CD14-positive monocyte (primary cell): ENCODE results near the gene RAB6A. TPM values are rescaled to one million over a fixed set of nuclear protein-coding genes. Genes with fewer than 3 reads are reported as not detected.

Source experiments
- DNase-seq, 3 donors: peaks; one replicate each; pipeline ENCODE4 v3.0.0-alpha.2; 2011 to 2022
- H2AFZ ChIP-seq: 2 replicates; pipeline ENCODE4 v1.6.0; 2012; ENCODE audit warnings: mild to moderate bottlenecking, low read depth, low read length, inconsistent platforms; ENCODE audit not compliant: insufficient read depth, poor library complexity, severe bottlenecking
- H3K27ac ChIP-seq, 2 donors: 1 replicate in 1 of 2; 2 replicates in 1 of 2; pipeline ENCODE4 v1.5.1; 2012 to 2013; ENCODE audit warnings: low read length in 2 of 2, control low read depth in 1 of 2, inconsistent platforms in 1 of 2, low read depth in 1 of 2, mild to moderate bottlenecking in 1 of 2
- H3K27me3 ChIP-seq, 2 donors: one replicate each; pipeline versions ENCODE4 v1.6.0 to v1.6.1; 2011 to 2013; ENCODE audit warnings: low read length in 2 of 2; ENCODE audit not compliant: control insufficient read depth in 2 of 2, insufficient read depth in 2 of 2
- H3K36me3 ChIP-seq, 2 donors: replicated peaks in 1 of 2; 1 replicate in 1 of 2; 2 replicates in 1 of 2; pipeline versions ENCODE4 v1.5.1 to v1.6.1; 2012 to 2013; ENCODE audit warnings: low read length in 2 of 2, control low read depth in 1 of 2, inconsistent platforms in 1 of 2, mild to moderate bottlenecking in 1 of 2; ENCODE audit not compliant: insufficient read depth in 2 of 2, control insufficient read depth in 1 of 2
- H3K4me1 ChIP-seq, 2 donors: 1 replicate in 1 of 2; 2 replicates in 1 of 2; pipeline versions ENCODE4 v1.5.1 to v1.6.1; 2012 to 2013; ENCODE audit warnings: low read length in 2 of 2, control low read depth in 1 of 2, inconsistent platforms in 1 of 2, mild to moderate bottlenecking in 1 of 2, moderate library complexity in 1 of 2; ENCODE audit not compliant: insufficient read depth in 2 of 2, control insufficient read depth in 1 of 2
- H3K4me2 ChIP-seq: replicated peaks from 2 replicates; pipeline ENCODE3; 2012; ENCODE audit warnings: low read length, moderate library complexity, mild to moderate bottlenecking; ENCODE audit not compliant: poor library complexity, severe bottlenecking; ENCODE audit errors: extremely low read depth
- H3K4me3 ChIP-seq, 3 experiments: fragments of 200-600 bp in 1 of 3; sonication (generic) in 1 of 3; replicated peaks in 1 of 3; 1 replicate in 2 of 3; 2 replicates in 1 of 3; pipeline ENCODE4 v1.5.1; 2011 to 2013; ENCODE audit warnings: low read length in 3 of 3, mild to moderate bottlenecking in 3 of 3, control low read depth in 2 of 3, low read depth in 2 of 3, inconsistent platforms in 1 of 3, moderate library complexity in 1 of 3
- H3K79me2 ChIP-seq: 2 replicates; pipeline ENCODE4 v1.6.0; 2012; ENCODE audit warnings: mild to moderate bottlenecking, control low read depth, inconsistent platforms, low read length, moderate library complexity; ENCODE audit not compliant: insufficient read depth
- H3K9ac ChIP-seq: 2 replicates; pipeline ENCODE4 v1.6.0; 2017; ENCODE audit warnings: low read length, mild to moderate bottlenecking; ENCODE audit not compliant: insufficient read depth, poor library complexity, severe bottlenecking
- H3K9me3 ChIP-seq, 2 donors: replicated peaks in 1 of 2; 1 replicate in 1 of 2; 2 replicates in 1 of 2; pipeline versions ENCODE4 v1.5.1 to v1.6.1; 2012 to 2013; ENCODE audit warnings: low read length in 2 of 2, control low read depth in 1 of 2; ENCODE audit not compliant: control insufficient read depth in 1 of 2, insufficient read depth in 1 of 2
- H4K20me1 ChIP-seq: 2 replicates; pipeline ENCODE4 v1.6.0; 2012; ENCODE audit warnings: mild to moderate bottlenecking, low read length, control low read depth, moderate library complexity; ENCODE audit not compliant: insufficient read depth
- H3K27ac Mint-ChIP-seq, 7 donors: one replicate each; pipeline ENCODE4 v1.8.0; 2020; ENCODE audit warnings: mild to moderate bottlenecking in 7 of 7, mixed read lengths in 7 of 7, moderate library complexity in 6 of 7, inconsistent platforms in 2 of 7
- H3K27me3 Mint-ChIP-seq, 3 donors: one replicate each; pipeline ENCODE4 v1.8.0; 2021 to 2022; ENCODE audit warnings: low read depth in 3 of 3, mild to moderate bottlenecking in 3 of 3, mixed read lengths in 3 of 3, moderate library complexity in 3 of 3, inconsistent platforms in 1 of 3
- H3K36me3 Mint-ChIP-seq, 2 donors: one replicate each; pipeline ENCODE4 v1.8.0; 2020; ENCODE audit warnings: mixed read lengths in 2 of 2, inconsistent platforms in 1 of 2, mild to moderate bottlenecking in 1 of 2
- H3K4me1 Mint-ChIP-seq: one replicate; pipeline ENCODE4 v1.8.0; 2020; ENCODE audit warnings: mild to moderate bottlenecking, mixed read lengths
- H3K4me3 Mint-ChIP-seq, 2 donors: one replicate each; pipeline ENCODE4 v1.8.0; 2020; ENCODE audit warnings: mild to moderate bottlenecking in 2 of 2, mixed read lengths in 2 of 2, moderate library complexity in 1 of 2
- H3K9me3 Mint-ChIP-seq, 7 donors: one replicate each; pipeline ENCODE4 v1.8.0; 2020 to 2022; ENCODE audit warnings: mixed read lengths in 7 of 7, mild to moderate bottlenecking in 6 of 7, moderate library complexity in 6 of 7, inconsistent platforms in 2 of 7
- whole genome bisulfite sequencing: methylation state at CpG from one replicate; pipeline ENCODE4 v1.1.5; 2013; ENCODE audit warnings: missing lambda C conversion rate; ENCODE audit not compliant: insufficient coverage; 5-methylcytosine and 5-hydroxymethylcytosine counted together
- intact Hi-C, 2 donors: fragments of 100-400 bp; cut with micrococcal nuclease; formaldehyde crosslinking; loops; one replicate each; pipeline versions ENCODE4 v1.15.0 to v1.15.1; 2023
- polyA plus RNA-seq, 3 donors: library from polyadenylated mRNA; depleted of rRNA in 1 of 3; unstranded in 2 of 3; stranded (reverse) in 1 of 3; fragments of 300-500 nt in 2 of 3; fragments of >200 nt in 1 of 3; fragmentation: Illumina TruSeq in 2 of 3; gene quantifications; 1 replicate in 2 of 3; 2 replicates in 1 of 3; pipeline ENCODE4 v1.2.3, GENCODE V29; 2012 to 2021
- TF ChIP-seq, protein P1 (sequence below): fragments of 200-600 bp; IDR thresholded peaks from one replicate; pipeline ENCODE4 v1.8.0; 2022; ENCODE audit warnings: antibody characterized with exemption, mild to moderate bottlenecking

Gene RAB6A
- polyA plus RNA-seq, 3 donors = 38.3 to 91.3 (median 78.6) TPM

DNA sequence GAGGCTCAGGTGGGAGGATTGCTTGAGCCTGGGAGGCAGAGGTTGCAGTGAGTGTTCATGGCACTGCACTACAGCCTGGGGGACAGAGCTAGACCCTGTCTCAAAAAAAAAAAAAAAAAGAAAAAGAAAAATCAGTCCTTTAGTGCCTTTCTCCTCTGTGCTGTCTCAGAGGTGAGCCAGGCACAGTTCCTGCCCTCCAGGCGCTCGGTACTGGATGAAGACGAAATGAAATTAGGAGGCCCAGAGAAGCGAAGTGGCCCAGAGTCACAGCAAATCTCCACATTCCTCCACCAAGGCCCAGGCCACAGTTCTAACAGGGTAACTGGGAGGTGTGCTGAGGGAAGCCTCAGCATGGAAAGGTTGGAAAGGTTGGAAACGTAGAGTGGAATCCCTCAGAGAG is 109.6 kb downstream of the RAB6A start:
- intact Hi-C loops = no loop called here

DNA sequence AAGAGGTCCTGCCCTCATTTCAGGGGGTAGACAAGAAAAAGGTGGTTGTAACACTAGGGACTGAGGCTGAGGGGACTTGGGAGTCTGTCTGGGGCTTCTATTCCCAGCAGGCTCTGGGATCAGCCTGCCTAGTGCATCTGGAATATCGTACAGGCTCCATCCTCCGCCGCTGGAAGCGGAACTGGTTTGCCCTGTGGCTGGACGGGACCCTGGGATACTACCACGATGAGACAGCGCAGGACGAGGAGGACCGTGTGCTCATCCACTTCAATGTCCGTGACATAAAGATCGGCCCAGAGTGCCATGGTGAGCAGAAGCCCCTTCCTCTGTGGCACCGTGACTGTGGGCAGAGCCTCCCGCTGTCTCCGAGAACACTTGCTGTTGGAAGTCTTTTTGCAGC is 110.5 kb downstream of the RAB6A start:
- peaks cover 18% of the 10 kb centered on the region for H3K4me1 Mint-ChIP-seq
- H4K20me1 ChIP-seq = no peaks in the 10 kb centered on the region

More for the DNA sequence above, 109.6 kb downstream of the RAB6A start:
- H3K27me3 ChIP-seq = peaks cover 0 to 1% of the 10 kb centered on the region in 2 donors
- peaks cover 4 to 12% (median 8%) of the 10 kb centered on the region in 3 donors for H3K27me3 Mint-ChIP-seq
- no peaks in the 10 kb centered on the region for H3K36me3 ChIP-seq
- no peak overlapping the region for H3K27ac ChIP-seq
- no peaks in the 10 kb centered on the region for H4K20me1 ChIP-seq
- H3K9me3 ChIP-seq = no peaks in the 10 kb centered on the region
- no peaks in the 10 kb centered on the region for H3K36me3 Mint-ChIP-seq
- no peak overlapping the region for H3K4me2 ChIP-seq
- no CpG with 5 or more reads among the region's 5 CpGs for WGBS
- peaks cover 7 to 11% of the 10 kb centered on the region in 2 donors for H3K4me1 ChIP-seq
- H3K9ac ChIP-seq = no peak overlapping the region
- TF ChIP-seq, protein P1, sequence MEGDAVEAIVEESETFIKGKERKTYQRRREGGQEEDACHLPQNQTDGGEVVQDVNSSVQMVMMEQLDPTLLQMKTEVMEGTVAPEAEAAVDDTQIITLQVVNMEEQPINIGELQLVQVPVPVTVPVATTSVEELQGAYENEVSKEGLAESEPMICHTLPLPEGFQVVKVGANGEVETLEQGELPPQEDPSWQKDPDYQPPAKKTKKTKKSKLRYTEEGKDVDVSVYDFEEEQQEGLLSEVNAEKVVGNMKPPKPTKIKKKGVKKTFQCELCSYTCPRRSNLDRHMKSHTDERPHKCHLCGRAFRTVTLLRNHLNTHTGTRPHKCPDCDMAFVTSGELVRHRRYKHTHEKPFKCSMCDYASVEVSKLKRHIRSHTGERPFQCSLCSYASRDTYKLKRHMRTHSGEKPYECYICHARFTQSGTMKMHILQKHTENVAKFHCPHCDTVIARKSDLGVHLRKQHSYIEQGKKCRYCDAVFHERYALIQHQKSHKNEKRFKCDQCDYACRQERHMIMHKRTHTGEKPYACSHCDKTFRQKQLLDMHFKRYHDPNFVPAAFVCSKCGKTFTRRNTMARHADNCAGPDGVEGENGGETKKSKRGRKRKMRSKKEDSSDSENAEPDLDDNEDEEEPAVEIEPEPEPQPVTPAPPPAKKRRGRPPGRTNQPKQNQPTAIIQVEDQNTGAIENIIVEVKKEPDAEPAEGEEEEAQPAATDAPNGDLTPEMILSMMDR = no peak
- H3K4me3 Mint-ChIP-seq = no peak overlapping the region
- peaks cover 0 to 2% (median 0%) of the 10 kb centered on the region in 7 donors for H3K9me3 Mint-ChIP-seq
- H3K4me3 ChIP-seq = no peak overlapping the region
- no peak overlapping the region for H2AFZ ChIP-seq
- H3K79me2 ChIP-seq = no peaks in the 10 kb centered on the region
- H3K27ac Mint-ChIP-seq = no peak overlapping the region
- H3K4me1 Mint-ChIP-seq = peaks cover 11% of the 10 kb centered on the region
- no peak for DNase-seq

More for the DNA sequence above, 110.5 kb downstream of the RAB6A start:
- TF ChIP-seq, protein P1 = no peak
- Mint-ChIP-seq H3K27ac (no peak overlapping the region), H3K9me3 (peaks cover 0 to 2% (median 0%) of the 10 kb centered on the region in 7 donors), H3K27me3 (peaks cover 6 to 17% (median 9%) of the 10 kb centered on the region in 3 donors), H3K36me3 (no peaks in the 10 kb centered on the region), H3K4me3 (no peak overlapping the region)
- Histone ChIP-seq H3K9ac (no peak overlapping the region), H2AFZ (no peak overlapping the region), H3K4me2 (no peak overlapping the region), H3K27ac (no peak overlapping the region), H3K36me3 (no peaks in the 10 kb centered on the region), H3K4me1 (peaks cover 14 to 17% of the 10 kb centered on the region in 2 donors), H3K79me2 (no peaks in the 10 kb centered on the region), H3K4me3 (no peak overlapping the region), H3K9me3 (no peaks in the 10 kb centered on the region), H3K27me3 (peaks cover 0 to 7% of the 10 kb centered on the region in 2 donors)
- intact Hi-C loops = no loop called here
- no peak for DNase-seq
- over 99% methylated on average over 11 of the region's 14 CpGs for WGBS
